Right lobe of liver (tissue), 4 donors: Measurements from ENCODE around the gene ZBTB22.

ENCODE experiments used
- POLR2A ChIP-seq: fragments of 450-650 bp; IDR thresholded peaks from one replicate; pipeline ENCODE4 v1.6.1; 2017; ENCODE audit warnings: antibody characterized with exemption, mild to moderate bottlenecking
- TF ChIP-seq, protein P1 (sequence below), 4 donors: fragments of 200-600 bp in 3 of 4; fragments of 450-650 bp in 1 of 4; IDR thresholded peaks; one replicate each; pipeline versions ENCODE4 v1.5.1 to v1.8.0; 2016 to 2022; ENCODE audit warnings: antibody characterized with exemption in 4 of 4, mild to moderate bottlenecking in 2 of 4
- donor health status: DM: no; HTN: no; CAD: no.
- donor health status: DM: no; HTN: no; CAD: no.
- donor health status: DM: no; HTN: yes; CAD: no.

DNA sequence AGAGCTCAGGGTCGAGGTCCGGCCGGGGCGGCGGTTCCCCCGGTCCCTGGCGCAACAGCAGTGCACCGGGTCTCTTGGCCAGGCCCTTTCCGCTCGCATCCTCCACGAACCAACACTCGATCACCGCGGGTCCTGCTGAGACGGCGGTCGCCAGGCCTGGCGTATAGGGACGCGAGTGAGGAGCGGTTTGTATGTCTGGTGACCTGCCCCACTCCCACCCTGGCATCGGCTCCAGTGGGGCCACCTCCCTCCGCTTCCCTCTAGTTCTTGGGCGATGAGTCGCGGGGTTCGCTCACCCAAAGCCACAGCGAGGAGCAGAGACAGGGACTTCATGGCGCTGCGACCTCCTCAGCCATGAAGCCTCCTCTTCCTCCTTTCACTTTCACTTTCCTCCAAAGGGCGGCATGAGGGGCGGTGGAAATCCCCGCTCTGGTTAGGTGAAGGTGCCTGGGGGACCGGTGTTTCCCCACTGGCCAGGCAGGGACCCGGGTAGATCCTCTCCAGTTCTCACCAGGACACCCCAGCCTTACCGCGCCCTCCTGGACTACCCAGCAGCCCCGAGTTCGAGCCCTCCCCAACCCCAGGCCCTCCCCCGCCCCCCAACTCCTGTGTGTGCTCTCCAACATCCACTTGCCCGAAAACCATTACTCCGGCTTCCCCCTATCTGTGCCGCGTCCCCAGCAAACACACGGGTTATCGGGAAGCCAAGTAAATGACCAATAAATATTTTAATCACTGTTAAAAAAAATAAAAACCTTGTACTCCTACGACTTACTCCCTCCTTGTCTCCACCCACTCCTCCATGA lies 3.6 kb downstream of the ZBTB22 start, which contains the start of gene TAPBP:
- TF ChIP-seq, protein P1, sequence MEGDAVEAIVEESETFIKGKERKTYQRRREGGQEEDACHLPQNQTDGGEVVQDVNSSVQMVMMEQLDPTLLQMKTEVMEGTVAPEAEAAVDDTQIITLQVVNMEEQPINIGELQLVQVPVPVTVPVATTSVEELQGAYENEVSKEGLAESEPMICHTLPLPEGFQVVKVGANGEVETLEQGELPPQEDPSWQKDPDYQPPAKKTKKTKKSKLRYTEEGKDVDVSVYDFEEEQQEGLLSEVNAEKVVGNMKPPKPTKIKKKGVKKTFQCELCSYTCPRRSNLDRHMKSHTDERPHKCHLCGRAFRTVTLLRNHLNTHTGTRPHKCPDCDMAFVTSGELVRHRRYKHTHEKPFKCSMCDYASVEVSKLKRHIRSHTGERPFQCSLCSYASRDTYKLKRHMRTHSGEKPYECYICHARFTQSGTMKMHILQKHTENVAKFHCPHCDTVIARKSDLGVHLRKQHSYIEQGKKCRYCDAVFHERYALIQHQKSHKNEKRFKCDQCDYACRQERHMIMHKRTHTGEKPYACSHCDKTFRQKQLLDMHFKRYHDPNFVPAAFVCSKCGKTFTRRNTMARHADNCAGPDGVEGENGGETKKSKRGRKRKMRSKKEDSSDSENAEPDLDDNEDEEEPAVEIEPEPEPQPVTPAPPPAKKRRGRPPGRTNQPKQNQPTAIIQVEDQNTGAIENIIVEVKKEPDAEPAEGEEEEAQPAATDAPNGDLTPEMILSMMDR (IDR thresholded peaks at IDR 0.05) = no peak
- TF ChIP-seq POLR2A = peak; percentile 56
